Tibial artery (tissue), 4 donors: ENCODE measurements around the gene MRGPRF.

Source experiments
- DNase-seq, 2 donors: peaks; one replicate each; pipeline ENCODE4 v3.0.0-alpha.2; 2019
- H3K27ac ChIP-seq, 2 donors: fragments of 200-600 bp; sonication (generic) in 1 of 2; 1 replicate in 1 of 2; 2 replicates in 1 of 2; pipeline ENCODE4 v1.5.1; 2018 to 2019; ENCODE audit warnings: mild to moderate bottlenecking in 1 of 2
- H3K27me3 ChIP-seq, 2 donors: fragments of 200-600 bp; sonication (generic) in 1 of 2; one replicate each; pipeline versions ENCODE4 v1.5.1 to v1.6.0; 2016 to 2019
- H3K36me3 ChIP-seq, 3 donors: fragments of 200-600 bp; sonication (generic) in 2 of 3; one replicate each; pipeline ENCODE4 v1.5.1; 2016 to 2019; ENCODE audit warnings: mild to moderate bottlenecking in 2 of 3
- H3K4me1 ChIP-seq, 4 donors: fragments of 200-600 bp; sonication (generic) in 2 of 4; 1 replicate in 3 of 4; 2 replicates in 1 of 4; pipeline ENCODE4 v1.5.1; 2016 to 2019
- H3K4me3 ChIP-seq, 2 donors: fragments of 200-600 bp; sonication (generic) in 1 of 2; 1 replicate in 1 of 2; 2 replicates in 1 of 2; pipeline ENCODE4 v1.5.1; 2018 to 2019; ENCODE audit warnings: mild to moderate bottlenecking in 2 of 2
- H3K9me3 ChIP-seq, 3 donors: fragments of 200-600 bp; sonication (generic) in 1 of 3; one replicate each; pipeline ENCODE4 v1.5.1; 2016 to 2019
- CTCF ChIP-seq, 2 experiments: fragments of 200-600 bp in 1 of 2; fragments of 450-650 bp in 1 of 2; IDR thresholded peaks; one replicate each; pipeline ENCODE4 v1.5.1; 2017 to 2019; ENCODE audit warnings: antibody characterized with exemption in 2 of 2, mild to moderate bottlenecking in 1 of 2, moderate library complexity in 1 of 2
- intact Hi-C: fragments of 100-400 bp; cut with DNase I; formaldehyde crosslinking; loops from one replicate; pipeline ENCODE4 v1.15.0; 2023; ENCODE audit warnings: low total_unique reads

Gene MRGPRF

GRCh38 chr11:69006816-69007215 is 6.2 kb downstream of the MRGPRF start:
- intact Hi-C loops, result loop anchor here (5.0 to 10.0 kb wide), 2 partner anchors 80 to 82 kb away; no protein-coding TSS in a partner anchor
- TF ChIP-seq CTCF (IDR thresholded peaks at IDR 0.05), result no peak
- Histone ChIP-seq H3K27me3 (no peaks in the 10 kb centered on the region), H3K9me3 (no peaks in the 10 kb centered on the region), H3K4me3 (no peak overlapping the region), H3K4me1 (peaks cover 18 to 93% (median 81%) of the 10 kb centered on the region in 4 donors), H3K36me3 (peaks cover 47 to 57% (median 50%) of the 10 kb centered on the region in 3 donors), H3K27ac (peak overlapping the region; percentile 91 to 93)
- no peak for DNase-seq

- Histone ChIP-seq H3K9me3 (no peaks in the 10 kb centered on the region), H3K27me3 (no peaks in the 10 kb centered on the region), H3K27ac (peak overlapping the region; percentile 91 to 93), H3K36me3 (peaks cover 47 to 57% (median 50%) of the 10 kb centered on the region in 3 donors), H3K4me1 (peaks cover 24 to 97% (median 84%) of the 10 kb centered on the region in 4 donors), H3K4me3 (no peak overlapping the region)
- TF ChIP-seq CTCF (IDR thresholded peaks at IDR 0.05), result no peak
- DNase-seq, result peak in 1 of 2 donors; percentile 56
- intact Hi-C loops, result loop anchor here (5.0 to 10.0 kb wide), 2 partner anchors 81 to 82 kb away; no protein-coding TSS in a partner anchor
Measured at GRCh38 chr11:69005631-69006368, 7.2 kb downstream of the MRGPRF start.

- Histone ChIP-seq H3K9me3 (no peaks in the 10 kb centered on the region), H3K36me3 (peaks cover 47 to 57% (median 50%) of the 10 kb centered on the region in 3 donors), H3K27ac (peak overlapping the region; percentile 91 to 93), H3K27me3 (no peaks in the 10 kb centered on the region), H3K4me1 (peaks cover 24 to 97% (median 84%) of the 10 kb centered on the region in 4 donors), H3K4me3 (no peak overlapping the region)
- intact Hi-C loops, result loop anchor here (5.0 to 10.0 kb wide), 2 partner anchors 80 to 82 kb away; no protein-coding TSS in a partner anchor
- no peak for TF ChIP-seq CTCF (IDR thresholded peaks at IDR 0.05)
- DNase-seq, result peak in 1 of 2 donors; percentile 67
Measured at GRCh38 chr11:69005183-69005630, 7.8 kb downstream of the MRGPRF start.

GRCh38 chr11:69004411-69005182 is 8.4 kb downstream of the MRGPRF start:
- Histone ChIP-seq H3K4me3 (no peak overlapping the region), H3K4me1 (peaks cover 24 to 97% (median 84%) of the 10 kb centered on the region in 4 donors), H3K27ac (peak overlapping the region; percentile 91 to 93), H3K27me3 (no peaks in the 10 kb centered on the region), H3K36me3 (peaks cover 47 to 57% (median 50%) of the 10 kb centered on the region in 3 donors), H3K9me3 (no peaks in the 10 kb centered on the region)
- TF ChIP-seq CTCF (IDR thresholded peaks at IDR 0.05), result no peak
- intact Hi-C loops, result loop anchor here (5.0 to 10.0 kb wide), 2 partner anchors 80 to 83 kb away; no protein-coding TSS in a partner anchor
- peak in 1 of 2 donors; percentile 59 for DNase-seq

- H3K27me3 ChIP-seq, result no peaks in the 10 kb centered on the region
- intact Hi-C loops, result loop anchor here (10.0 kb wide), 1 partner anchor 79 kb away; no protein-coding TSS in a partner anchor
- peaks cover 47 to 51% (median 50%) of the 10 kb centered on the region in 3 donors for H3K36me3 ChIP-seq
- DNase-seq, result peak in 1 of 2 donors; percentile 65
- H3K9me3 ChIP-seq, result no peaks in the 10 kb centered on the region
- TF ChIP-seq CTCF (IDR thresholded peaks at IDR 0.05), result no peak
- H3K27ac ChIP-seq, result peak overlapping the region; percentile 91 to 93
- no peak overlapping the region for H3K4me3 ChIP-seq
- peaks cover 18 to 97% (median 84%) of the 10 kb centered on the region in 4 donors for H3K4me1 ChIP-seq
Measured at GRCh38 chr11:69003866-69004367, 9.1 kb downstream of the MRGPRF start.
